HG03460 (cell line): ENCODE results near the gene FDXACB1.

Source experiments
- ATAC-seq: cut with Tn5 transposase; IDR thresholded peaks from one replicate; pipeline ENCODE4 v1.9.1; 2021; ENCODE audit not compliant: unreplicated experiment

The FDXACB1 gene, protein sequence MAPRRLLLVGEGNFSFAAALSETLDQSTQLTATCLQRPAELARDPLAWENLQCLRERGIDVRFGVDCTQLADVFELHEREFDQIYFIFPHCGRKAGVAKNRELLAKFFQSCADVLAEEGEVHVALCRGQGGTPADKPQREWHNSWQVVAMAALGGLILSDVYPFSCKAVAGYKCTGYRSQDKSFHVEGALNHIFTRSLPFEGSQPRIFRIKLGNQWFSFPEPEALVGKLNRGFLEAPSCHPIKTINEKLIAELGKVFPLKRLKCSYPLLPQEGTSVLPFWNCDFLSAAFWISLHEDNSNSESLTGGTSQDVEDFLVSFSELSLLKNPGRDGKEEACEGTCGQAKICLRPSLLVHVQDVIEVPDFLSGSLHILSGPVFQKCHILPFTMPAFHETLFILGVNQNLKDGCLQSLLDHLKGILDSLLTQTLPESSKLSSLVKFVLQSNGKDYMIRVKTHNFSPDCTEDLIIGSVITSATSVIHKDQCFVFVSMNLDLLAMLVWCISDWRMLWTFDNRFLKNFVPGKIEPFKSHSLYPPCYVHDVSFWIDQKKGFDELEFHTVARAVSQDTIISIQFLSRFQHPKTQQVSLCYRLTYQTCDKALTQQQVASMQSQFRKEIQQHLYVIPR

DNA sequence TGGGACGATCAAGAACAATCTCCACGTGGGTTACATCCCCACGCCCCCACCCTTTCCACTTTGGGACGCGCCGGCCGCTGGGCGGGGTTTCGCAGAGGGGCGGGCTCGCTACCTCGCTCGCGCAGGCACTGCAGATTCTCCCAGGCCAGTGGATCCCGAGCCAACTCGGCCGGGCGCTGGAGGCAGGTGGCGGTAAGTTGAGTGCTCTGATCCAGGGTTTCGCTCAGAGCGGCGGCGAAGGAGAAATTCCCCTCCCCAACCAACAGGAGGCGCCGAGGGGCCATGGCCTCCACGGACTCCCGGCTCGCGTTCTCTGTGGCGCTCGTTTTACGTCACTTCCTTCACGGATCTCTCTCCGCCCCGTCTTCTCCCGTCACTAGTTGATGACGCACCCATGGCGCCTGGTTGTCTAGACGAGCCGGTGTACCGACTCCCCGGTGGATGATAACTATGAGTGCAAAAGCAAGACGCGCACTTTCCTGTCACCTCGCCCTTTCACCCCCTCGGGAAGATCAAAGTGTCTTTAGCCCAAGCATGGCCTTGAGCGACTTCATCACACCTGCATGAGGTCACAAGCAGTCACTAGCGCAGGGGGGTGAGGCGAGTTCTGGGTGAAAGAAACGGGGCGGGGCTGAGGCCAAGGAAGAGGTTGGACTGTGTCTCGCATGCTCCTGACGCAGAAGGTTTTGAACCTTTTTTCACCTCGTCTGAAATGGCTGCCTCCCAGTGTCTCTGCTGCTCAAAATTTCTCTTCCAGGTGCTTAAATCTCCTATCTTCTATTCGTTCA is at the start of gene FDXACB1, which contains the start of gene CFAP68:
Gene FDXACB1 (minus strand): TSS at position 317 of the 788 bp plus-strand sequence. CDS start 33 bp downstream, at position 284.
Gene CFAP68 (plus strand): TSS at position 693 of the 788 bp plus-strand sequence. CDS start 20 bp downstream, at position 713.
- ATAC-seq = peak; percentile 93

DNA sequence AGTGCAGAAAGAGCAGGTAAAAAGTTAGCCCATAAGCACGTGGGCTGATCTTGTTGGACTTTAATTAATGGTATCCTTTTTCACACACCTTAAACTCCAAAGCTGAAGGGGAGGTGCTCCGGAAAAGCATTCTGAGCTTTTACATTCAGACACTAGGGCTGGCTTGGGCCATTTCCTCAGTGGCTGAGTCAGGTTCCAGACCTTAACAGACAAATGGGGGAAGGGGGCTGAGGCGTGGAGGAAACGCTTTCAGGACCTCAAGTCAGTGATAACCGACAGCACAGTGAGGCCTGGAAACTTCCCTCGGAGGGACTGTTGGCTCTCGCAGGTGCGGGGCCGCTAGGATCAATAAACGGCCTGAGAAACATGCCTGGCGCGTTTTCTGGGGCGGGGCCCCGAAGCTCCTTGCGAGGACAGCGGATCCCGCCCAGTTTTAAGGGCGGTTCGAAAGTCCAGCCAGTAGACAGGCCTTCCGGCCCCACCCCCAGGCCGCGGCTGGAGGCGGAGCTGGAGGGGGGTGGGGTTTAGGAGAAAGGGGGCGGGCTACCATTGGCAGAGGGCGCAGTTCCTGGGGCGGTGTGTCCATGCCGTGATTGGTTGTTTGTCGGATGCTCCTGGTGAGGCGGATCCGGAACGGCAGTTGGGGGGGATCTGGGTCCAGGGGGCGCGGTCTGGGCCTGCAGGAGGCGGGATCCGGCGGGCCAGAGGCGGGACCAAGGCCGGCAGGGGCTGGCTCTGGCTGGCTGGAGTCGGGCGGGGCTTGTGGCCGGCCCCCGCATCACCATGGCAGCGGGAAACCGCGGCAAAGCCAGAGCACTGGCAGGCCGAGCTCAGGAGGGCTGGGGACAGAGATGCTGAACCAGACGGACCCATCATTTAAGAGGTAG is 47.8 kb upstream of the FDXACB1 start:
- ATAC-seq = peak; percentile 94

DNA sequence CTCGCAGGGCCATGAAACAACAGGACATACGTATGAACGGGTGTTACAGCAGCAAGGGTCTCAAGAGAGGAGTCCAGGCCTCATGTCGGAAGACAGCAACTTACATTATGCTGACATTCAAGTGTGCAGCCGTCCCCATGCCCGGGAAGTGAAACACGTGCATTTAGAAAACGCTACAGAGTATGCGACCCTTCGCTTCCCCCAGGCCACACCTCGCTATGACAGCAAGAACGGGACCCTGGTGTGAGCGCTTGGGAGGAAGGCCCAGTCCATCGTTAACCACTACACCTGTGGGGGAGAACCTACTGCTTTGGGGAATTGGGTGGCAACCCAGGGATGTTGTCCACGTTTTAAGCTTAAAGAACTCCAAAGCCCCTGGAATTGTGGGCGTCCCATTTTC is 47.0 kb upstream of the FDXACB1 start:
- no peak for ATAC-seq

DNA sequence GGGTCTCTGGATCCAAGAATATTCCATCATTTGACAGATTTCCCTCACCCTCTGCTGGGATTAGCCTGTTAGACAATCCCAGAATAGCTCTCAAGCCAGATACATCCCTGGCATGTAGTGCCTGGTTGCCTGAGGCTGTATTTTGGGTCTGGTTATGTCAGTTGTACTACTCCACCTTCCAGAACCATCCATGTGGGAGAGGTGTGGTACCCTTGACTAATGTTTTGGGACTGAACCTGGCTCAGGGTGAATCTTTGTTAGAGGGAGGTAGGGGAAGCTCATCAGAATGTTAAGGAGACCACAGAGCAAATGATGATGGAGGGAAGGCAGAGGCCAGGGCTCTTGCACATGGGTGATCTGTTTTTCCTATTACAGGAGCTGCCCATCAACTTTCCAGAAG is 45.0 kb upstream of the FDXACB1 start:
- no peak for ATAC-seq

- no peak for ATAC-seq
Measured at GRCh38 chr11:111923351-111923788, 44.4 kb upstream of the FDXACB1 start.

- ATAC-seq = no peak
Measured at GRCh38 chr11:111922803-111923202, 43.8 kb upstream of the FDXACB1 start.

- no peak for ATAC-seq
Measured at GRCh38 chr11:111921541-111922230, 42.7 kb upstream of the FDXACB1 start.

DNA sequence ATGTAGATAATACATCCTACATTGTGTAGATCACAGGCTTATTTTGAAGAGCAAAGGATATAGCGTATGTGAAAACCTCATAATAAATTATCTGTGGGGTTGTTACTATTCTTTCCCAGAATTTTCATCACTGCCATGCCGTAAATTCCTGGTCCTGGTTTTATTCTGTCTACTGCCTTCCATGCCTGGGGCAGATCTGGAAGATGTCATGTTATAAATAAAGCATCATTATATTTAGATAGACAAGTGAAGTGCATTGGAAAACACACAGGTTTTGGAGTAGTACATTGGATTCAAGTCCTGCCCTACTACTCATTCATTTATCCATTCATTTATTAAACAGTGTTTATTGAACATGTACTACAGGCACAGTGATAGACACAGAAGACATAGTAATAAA is 41.9 kb upstream of the FDXACB1 start:
- ATAC-seq = no peak

DNA sequence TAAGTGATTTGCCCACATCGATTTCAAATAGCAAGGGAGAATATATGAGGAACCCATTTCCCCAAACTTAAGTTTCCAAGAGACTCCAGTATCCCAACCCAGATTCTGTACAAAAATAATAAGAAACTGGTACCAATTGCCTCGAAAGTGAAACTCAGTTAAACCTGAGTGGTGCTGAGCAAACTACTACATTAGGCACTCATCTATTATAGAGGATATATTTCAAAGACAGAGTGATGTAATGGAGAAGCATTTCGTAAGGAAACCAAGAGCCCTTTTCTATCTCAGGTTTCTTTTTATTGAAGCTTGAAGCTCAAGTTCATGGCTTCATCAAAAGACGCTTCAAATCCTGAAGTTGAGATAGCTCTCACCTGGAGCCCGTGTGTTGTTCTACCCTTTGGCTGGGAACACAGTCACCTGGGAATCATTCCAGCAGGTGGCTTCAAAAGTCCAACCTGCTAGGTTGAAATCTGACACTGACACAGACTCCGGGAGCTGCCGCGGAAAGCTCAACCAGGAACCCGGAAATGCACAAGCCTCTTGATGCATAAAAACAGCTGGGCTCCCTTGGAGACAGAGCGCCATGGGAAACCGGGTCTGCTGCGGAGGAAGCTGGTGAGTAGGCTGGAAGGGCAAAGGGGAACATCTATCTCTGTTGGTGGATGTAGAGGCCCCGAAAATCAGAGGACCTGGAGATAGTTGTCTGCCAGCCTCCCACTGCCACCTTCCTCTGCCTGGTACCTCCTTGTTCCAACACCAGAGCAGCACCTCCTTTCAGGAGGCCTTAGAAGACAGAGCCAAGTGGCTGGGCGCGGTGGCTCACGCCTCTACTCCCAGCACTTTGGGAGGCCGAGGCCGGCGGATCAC is 39.7 kb upstream of the FDXACB1 start, which contains the start of gene C11orf52:
Gene C11orf52 (plus strand): TSS at position 524 of the 867 bp plus-strand sequence. CDS start 60 bp downstream, at position 584.
- no peak for ATAC-seq

DNA sequence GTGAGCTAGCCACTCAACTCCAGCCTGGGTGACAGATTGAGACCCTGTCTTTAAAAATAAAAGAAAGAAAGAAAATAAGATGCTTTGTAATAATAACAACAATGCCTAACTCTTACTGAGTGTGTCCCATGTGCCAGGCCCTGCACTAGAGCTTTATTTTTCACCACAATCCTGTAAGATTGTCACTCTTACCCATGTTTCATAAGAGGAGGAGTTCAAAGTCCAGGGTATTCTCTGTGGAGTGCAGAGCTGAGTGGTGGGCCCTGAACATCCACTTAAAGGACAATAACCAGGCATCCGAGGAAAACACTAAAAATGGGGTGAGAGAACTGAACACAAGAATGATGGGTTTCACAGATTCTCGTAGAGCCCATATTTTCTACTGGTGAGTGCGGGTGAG is 38.8 kb upstream of the FDXACB1 start:
- no peak for ATAC-seq

GRCh38 chr11:111917312-111917711 is 38.3 kb upstream of the FDXACB1 start:
- no peak for ATAC-seq

- no peak for ATAC-seq
Measured at GRCh38 chr11:111916768-111917167, 37.8 kb upstream of the FDXACB1 start.

- no peak for ATAC-seq
Measured at GRCh38 chr11:111913997-111914396, 35.0 kb upstream of the FDXACB1 start.

GRCh38 chr11:111913031-111913861 is 34.3 kb upstream of the FDXACB1 start:
- no peak for ATAC-seq

- no peak for ATAC-seq
Measured at GRCh38 chr11:111912535-111912934, 33.6 kb upstream of the FDXACB1 start, which contains the start of gene HSPB2. HSPB2 (plus strand) TSS chr11:111912734; CDS start chr11:111912830, 96 bp downstream.

DNA sequence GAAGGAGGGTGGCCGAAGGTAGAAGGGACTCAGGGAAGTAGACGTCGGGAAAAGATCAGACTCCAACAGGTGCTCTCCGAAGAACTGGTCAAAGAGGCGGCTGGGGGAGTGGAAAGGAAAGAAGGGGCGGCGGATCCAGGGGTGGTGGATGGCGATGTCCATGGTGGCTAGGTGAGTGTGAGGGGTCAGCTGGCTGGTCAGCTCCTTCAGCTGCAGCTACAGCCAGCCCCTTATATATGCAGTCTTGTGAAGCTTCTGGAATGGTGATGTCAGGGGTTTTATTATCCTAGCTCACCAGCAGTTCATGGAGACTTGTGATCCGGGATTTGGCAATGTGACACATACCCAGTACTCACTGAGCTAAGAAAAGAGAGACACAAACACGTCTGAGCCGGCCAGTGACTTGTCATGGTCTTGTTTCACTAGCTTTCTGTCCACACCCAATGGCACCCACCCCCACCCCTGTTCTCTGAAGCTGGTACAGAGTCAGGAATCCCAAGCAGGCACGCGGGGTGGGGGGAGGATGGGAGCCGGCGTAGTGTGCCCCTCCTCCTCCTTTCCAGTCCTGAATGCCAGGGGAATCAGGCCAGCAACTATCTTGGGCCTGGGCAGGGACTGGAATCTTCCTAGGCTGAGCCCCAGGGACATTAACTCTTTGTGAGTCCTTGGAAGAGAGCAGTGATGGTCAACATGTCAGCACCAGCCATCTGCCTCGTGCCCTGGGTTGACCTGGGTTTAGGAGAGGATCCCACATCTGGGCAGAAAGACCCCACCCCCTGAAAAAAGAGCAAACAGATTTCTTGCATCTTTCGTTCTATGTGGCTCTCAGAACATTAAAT is 32.8 kb upstream of the FDXACB1 start, which contains the start of gene CRYAB:
Gene CRYAB (minus strand): TSS at position 208 of the 839 bp plus-strand sequence. CDS start 46 bp downstream, at position 162.
- no peak for ATAC-seq
